Hepatocyte (in vitro differentiated cells): ENCODE results near the gene DISP1. TPM values are rescaled to one million over a fixed set of nuclear protein-coding genes. Genes with fewer than 3 reads are reported as not detected.

Experiments used
- DNase-seq: peaks from one replicate; pipeline ENCODE4 v3.0.0-alpha.2; 2016; ENCODE audit warnings: low spot score
- H2AFZ ChIP-seq: fragments of 200-600 bp; sonication (generic); 2 replicates; pipeline ENCODE4 v1.6.0; 2016; ENCODE audit warnings: antibody characterized with exemption, mild to moderate bottlenecking
- H3K27ac ChIP-seq: fragments of 200-600 bp; sonication (generic); 2 replicates; pipeline ENCODE4 v1.5.1; 2016; ENCODE audit warnings: mild to moderate bottlenecking
- H3K27me3 ChIP-seq: fragments of 200-600 bp; sonication (generic); 2 replicates; pipeline ENCODE4 v1.6.1; 2016
- H3K36me3 ChIP-seq: fragments of 200-600 bp; sonication (generic); replicated peaks from 2 replicates; pipeline ENCODE4 v1.5.1; 2016; ENCODE audit warnings: low read depth; ENCODE audit not compliant: insufficient read depth
- H3K4me1 ChIP-seq: fragments of 200-600 bp; sonication (generic); 2 replicates; pipeline ENCODE4 v1.5.1; 2016; ENCODE audit warnings: mild to moderate bottlenecking, moderate library complexity; ENCODE audit not compliant: insufficient read depth
- H3K4me2 ChIP-seq: fragments of 200-600 bp; sonication (generic); 2 replicates; pipeline ENCODE4 v1.6.0; 2016
- H3K4me3 ChIP-seq: fragments of 200-600 bp; sonication (generic); 2 replicates; pipeline ENCODE4 v1.5.1; 2016; ENCODE audit warnings: mild to moderate bottlenecking
- H3K79me2 ChIP-seq: fragments of 200-600 bp; sonication (generic); 2 replicates; pipeline ENCODE4 v1.6.0; 2017; ENCODE audit warnings: mild to moderate bottlenecking
- H3K9me2 ChIP-seq: fragments of 200-600 bp; sonication (generic); replicated peaks from 2 replicates; pipeline ENCODE4 v1.6.0; 2017; ENCODE audit warnings: mild to moderate bottlenecking; ENCODE audit not compliant: insufficient read depth
- H3K9me3 ChIP-seq: fragments of 200-600 bp; sonication (generic); 2 replicates; pipeline ENCODE4 v1.5.1; 2016; ENCODE audit warnings: low read depth, mild to moderate bottlenecking
- H4K20me1 ChIP-seq: fragments of 200-600 bp; sonication (generic); 2 replicates; pipeline ENCODE4 v1.6.0; 2016; ENCODE audit warnings: mild to moderate bottlenecking; ENCODE audit not compliant: insufficient read depth, poor library complexity, severe bottlenecking
- CTCF ChIP-seq: fragments of 200-600 bp; sonication (generic); IDR thresholded peaks from 2 replicates; pipeline ENCODE4 v1.5.1; 2016; ENCODE audit warnings: antibody characterized with exemption, mild to moderate bottlenecking; ENCODE audit not compliant: poor library complexity
- EZH2 ChIP-seq: fragments of 200-600 bp; sonication (generic); IDR thresholded peaks from 2 replicates; pipeline ENCODE4 v1.6.1; 2016; ENCODE audit warnings: antibody characterized with exemption, mild to moderate bottlenecking, borderline replicate concordance
- EZH2phosphoT487 ChIP-seq: fragments of 200-600 bp; sonication (generic); IDR thresholded peaks from one replicate; pipeline ENCODE4 v1.6.1; 2018; ENCODE audit warnings: antibody characterized with exemption, mild to moderate bottlenecking, low read depth, moderate library complexity; ENCODE audit not compliant: unreplicated experiment, severe bottlenecking
- WGBS: methylation state at CpG from one replicate; pipeline ENCODE4 v1.1.6; 2016; ENCODE audit warnings: low lambda C conversion rate; ENCODE audit errors: missing lambda C conversion rate; 5-methylcytosine and 5-hydroxymethylcytosine counted together
- polyA plus RNA-seq: library from polyadenylated mRNA; unstranded; fragments of >200 nt; fragmentation: Nextera tagmentation; extraction: Ambion mirVana; gene quantifications from 2 replicates; pipeline ENCODE4 v1.2.1, GENCODE V29; 2016
- total RNA-seq: library from RNA; depleted of rRNA; stranded (reverse); fragments of >200 nt; gene quantifications from 2 replicates; pipeline ENCODE4 v1.2.3, GENCODE V29; 2014

Gene DISP1
- total and polyA plus RNA-seq, 2 experiments from 2014 or later: 10.1 to 14.6 TPM

- TF ChIP-seq CTCF (no peak), EZH2 (no peak), EZH2phosphoT487 (no peak)
- no peaks in the 10 kb centered on the region for H3K4me1 ChIP-seq
- H3K36me3 ChIP-seq: no peaks in the 10 kb centered on the region
- no peak overlapping the region for H3K27ac ChIP-seq
- no peaks in the 10 kb centered on the region for H3K27me3 ChIP-seq
- H3K9me3 ChIP-seq: no peaks in the 10 kb centered on the region
- H3K4me3 ChIP-seq: no peak overlapping the region
- no peaks in the 10 kb centered on the region for H4K20me1 ChIP-seq
- no peaks in the 10 kb centered on the region for H3K9me2 ChIP-seq
- no peak overlapping the region for H2AFZ ChIP-seq
- H3K4me2 ChIP-seq: no peak overlapping the region
- 85% methylated on average over 1 of the region's 1 CpG for WGBS
- DNase-seq: no peak
- no peaks in the 10 kb centered on the region for H3K79me2 ChIP-seq
These were observed 45.7 kb upstream of the DISP1 start for GRCh38 chr1:222769181-222769580.

- Histone ChIP-seq H3K27me3 (no peaks in the 10 kb centered on the region), H3K9me2 (no peaks in the 10 kb centered on the region), H3K36me3 (no peaks in the 10 kb centered on the region), H3K79me2 (no peaks in the 10 kb centered on the region), H4K20me1 (no peaks in the 10 kb centered on the region), H3K9me3 (no peaks in the 10 kb centered on the region), H3K4me2 (no peak overlapping the region), H3K4me3 (no peak overlapping the region), H3K27ac (no peak overlapping the region), H2AFZ (no peak overlapping the region), H3K4me1 (no peaks in the 10 kb centered on the region)
- TF ChIP-seq EZH2 (no peak), CTCF (no peak), EZH2phosphoT487 (no peak)
- 96% methylated on average over 2 of the region's 2 CpGs for WGBS
- no peak for DNase-seq
These were observed 44.7 kb upstream of the DISP1 start for GRCh38 chr1:222769971-222770620.

DNA sequence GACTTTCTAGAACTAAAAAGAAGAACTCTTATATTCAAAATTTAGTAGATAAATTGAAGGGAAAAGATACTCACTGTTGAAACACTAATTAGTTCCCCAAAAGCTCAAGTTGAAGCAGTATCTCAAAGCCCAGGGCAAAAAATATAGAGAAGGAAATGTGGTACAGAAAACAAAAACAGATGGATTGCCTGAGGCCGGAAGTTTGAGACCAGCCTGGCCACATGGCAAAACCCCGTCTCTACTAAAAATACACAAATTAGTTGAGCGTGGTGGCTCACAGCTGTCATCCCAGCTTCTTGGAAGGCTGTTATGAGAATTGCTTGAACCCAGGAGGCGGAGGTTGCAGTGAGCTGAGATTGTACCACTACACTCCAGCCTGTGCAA is 41.9 kb upstream of the DISP1 start:
- DNase-seq: no peak
- H3K9me3 ChIP-seq: no peaks in the 10 kb centered on the region
- WGBS: 73% methylated on average over 4 of the region's 4 CpGs
- no peaks in the 10 kb centered on the region for H3K9me2 ChIP-seq
- no peaks in the 10 kb centered on the region for H3K4me1 ChIP-seq
- no peaks in the 10 kb centered on the region for H3K36me3 ChIP-seq
- no peaks in the 10 kb centered on the region for H3K27me3 ChIP-seq
- H3K27ac ChIP-seq: no peak overlapping the region
- no peaks in the 10 kb centered on the region for H3K79me2 ChIP-seq
- TF ChIP-seq EZH2 (no peak), EZH2phosphoT487 (no peak), CTCF (no peak)
- no peak overlapping the region for H3K4me3 ChIP-seq
- H2AFZ ChIP-seq: no peak overlapping the region
- no peak overlapping the region for H3K4me2 ChIP-seq
- no peaks in the 10 kb centered on the region for H4K20me1 ChIP-seq
